Pancreas (tissue), 10 donors: ENCODE measurements around the gene CCDC170. TPM values are rescaled to one million over a fixed set of nuclear protein-coding genes. Genes with fewer than 3 reads are reported as not detected.

Experiments used
- ATAC-seq, 4 donors: fragments of 200-7000 bp; cut with Tn5 transposase; one replicate each; pipeline versions ENCODE4 v1.8.0 to v1.9.1; 2020; ENCODE audit warnings: mild to moderate bottlenecking in 4 of 4, moderate library complexity in 4 of 4
- DNase-seq, 6 donors: peaks; one replicate each; pipeline ENCODE4 v3.0.0-alpha.2; 2020
- FAIRE-seq: peaks from 2 replicates; lab custom pipeline; 2012; peaks lifted over from hg19 to GRCh38; lab: Jason Lieb, UNC
- H3K27ac ChIP-seq, 4 donors: fragments of 200-600 bp; sonication (generic); 1 replicate in 3 of 4; 2 replicates in 1 of 4; pipeline versions ENCODE4 v1.5.0 to v1.8.0; 2020
- H3K27me3 ChIP-seq, 4 donors: fragments of 200-600 bp; one replicate each; pipeline ENCODE4 v1.8.0; 2021
- H3K36me3 ChIP-seq, 3 donors: fragments of 200-600 bp; sonication (generic) in 1 of 3; one replicate each; pipeline versions ENCODE4 v1.5.0 to v1.8.0; 2020 to 2021
- H3K4me1 ChIP-seq, 3 donors: fragments of 200-600 bp; one replicate each; pipeline ENCODE4 v1.8.0; 2021
- H3K4me3 ChIP-seq, 4 donors: fragments of 200-600 bp; sonication (generic) in 2 of 4; one replicate each; pipeline versions ENCODE4 v1.5.0 to v1.8.0; 2020 to 2021
- H3K9me3 ChIP-seq, 4 donors: fragments of 200-600 bp; one replicate each; pipeline ENCODE4 v1.8.0; 2021
- CTCF ChIP-seq, 4 donors: fragments of 200-600 bp; sonication (generic) in 3 of 4; IDR thresholded peaks; one replicate each; pipeline versions ENCODE4 v1.5.0 to v1.8.0; 2021; ENCODE audit warnings: antibody characterized with exemption in 4 of 4
- WGBS, 2 donors: extraction: QIAGEN DNeasy Blood & Tissue Kit; methylation state at CpG; one replicate each; pipeline ENCODE4 v1.1.7; 2013; 5-methylcytosine and 5-hydroxymethylcytosine counted together
- intact Hi-C, 3 donors: fragments of 100-400 bp; cut with DNase I; formaldehyde crosslinking; loops; one replicate each; pipeline versions ENCODE4 v1.11.1 to v1.14.2; 2022
- polyA plus RNA-seq, 2 donors: library from polyadenylated mRNA; stranded (reverse); fragments of 200-250 nt; gene quantifications; one replicate each; pipeline ENCODE4 v1.2.3, GENCODE V29; 2013
- total RNA-seq, 6 donors: library from RNA; stranded (reverse); fragmentation: NEBNext Ultra II Directional in 4 of 6; extraction: Animal tissue kit (Norgen Biotek cat#: 25700) in 4 of 6; gene quantifications; one replicate each; pipeline versions ENCODE4 v1.2.1 to v1.2.4, GENCODE V29; 2021 to 2023
- donor health status: healthy with polysubstance abuse.
- donor health status: DM: no; HTN: no; CAD: no; lungs with moderate emphysema.
- donor health status: DM: no; HTN: no; CAD: no.
- donor health status: control.
- donor health status: control.
- donor health status: Bipolar disorder and iron deficiency.
- donor health status: DM: yes; HTN: yes; CAD: no.
- donor health status: DM: no; HTN: no; CAD: no.
- donor health status: DM: no; HTN: no; CAD: no.
- donor health status: DM: yes; HTN: yes; CAD: no.

The CCDC170 gene
- total and polyA plus RNA-seq, 8 donors: 0.03 to 0.81 (median 0.40) TPM; not detected in 1

DNA sequence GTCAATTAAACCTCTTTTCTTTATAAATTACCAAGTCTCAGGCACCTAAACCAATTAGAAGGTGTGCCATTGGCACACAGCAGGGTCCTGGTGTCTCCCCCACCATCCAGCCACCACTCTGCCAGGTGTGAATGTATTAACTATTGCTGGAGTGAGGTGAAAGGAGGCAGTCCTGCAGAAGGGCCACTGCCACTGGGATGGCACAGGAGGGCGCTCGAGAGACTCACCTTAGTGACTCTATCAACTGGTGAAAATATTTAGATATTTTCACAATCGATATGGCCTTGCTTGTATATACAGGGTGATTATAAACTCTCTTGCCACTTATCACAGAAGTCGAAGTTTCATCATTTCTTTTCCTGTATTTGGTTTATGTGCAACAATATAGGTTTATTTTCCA lies 168.1 kb downstream of the CCDC170 start:
- Histone ChIP-seq H3K27ac (no peak overlapping the region), H3K9me3 (no peaks in the 10 kb centered on the region), H3K4me3 (no peak overlapping the region), H3K4me1 (no peaks in the 10 kb centered on the region), H3K36me3 (no peaks in the 10 kb centered on the region), H3K27me3 (no peaks in the 10 kb centered on the region)
- intact Hi-C loops: no loop called here
- ATAC-seq (no peak), FAIRE-seq (no peak), DNase-seq (no peak)
- TF ChIP-seq CTCF (IDR thresholded peaks at IDR 0.05): no peak
- WGBS, 2 donors: 37 to 43% methylated on average over 4 of the region's 4 CpGs

GRCh38 chr6:151663559-151663958 lies 169.7 kb downstream of the CCDC170 start:
- no peak overlapping the region for H3K27ac ChIP-seq

GRCh38 chr6:151664390-151664789 lies 170.6 kb downstream of the CCDC170 start:
- Histone ChIP-seq H3K4me1 (peaks cover 0 to 5% (median 0%) of the 10 kb centered on the region in 3 donors), H3K27me3 (no peaks in the 10 kb centered on the region), H3K36me3 (no peaks in the 10 kb centered on the region), H3K9me3 (no peaks in the 10 kb centered on the region), H3K27ac (no peak overlapping the region), H3K4me3 (no peak overlapping the region)
- FAIRE-seq: no peak
- intact Hi-C loops: no loop called here
- DNase-seq: no peak
- no peak for ATAC-seq
- no peak for TF ChIP-seq CTCF (IDR thresholded peaks at IDR 0.05)
- WGBS, 2 donors: 38 to 40% methylated on average over 5 of the region's 5 CpGs

More at GRCh38 chr6:151663559-151663958, 169.7 kb downstream of the CCDC170 start:
- no peaks in the 10 kb centered on the region for H3K27me3 ChIP-seq
- H3K9me3 ChIP-seq: no peaks in the 10 kb centered on the region
- ATAC-seq (no peak), DNase-seq (no peak), FAIRE-seq (no peak)
- no peak overlapping the region for H3K4me3 ChIP-seq
- 84 to 97% methylated on average over 2 of the region's 2 CpGs for WGBS, 2 donors
- intact Hi-C loops: no loop called here
- H3K36me3 ChIP-seq: no peaks in the 10 kb centered on the region
- no peak for TF ChIP-seq CTCF (IDR thresholded peaks at IDR 0.05)
- H3K4me1 ChIP-seq: peaks cover 0 to 3% (median 0%) of the 10 kb centered on the region in 3 donors

GRCh38 chr6:151665329-151665728 lies 171.5 kb downstream of the CCDC170 start:
- FAIRE-seq (no peak), DNase-seq (no peak), ATAC-seq (no peak)
- WGBS, 2 donors: 67 to 73% methylated on average over 7 of the region's 7 CpGs
- Histone ChIP-seq H3K9me3 (no peaks in the 10 kb centered on the region), H3K36me3 (no peaks in the 10 kb centered on the region), H3K27me3 (no peaks in the 10 kb centered on the region), H3K4me3 (no peak overlapping the region), H3K27ac (no peak overlapping the region), H3K4me1 (peaks cover 0 to 5% (median 0%) of the 10 kb centered on the region in 3 donors)
- no peak for TF ChIP-seq CTCF (IDR thresholded peaks at IDR 0.05)
- intact Hi-C loops: no loop called here

DNA sequence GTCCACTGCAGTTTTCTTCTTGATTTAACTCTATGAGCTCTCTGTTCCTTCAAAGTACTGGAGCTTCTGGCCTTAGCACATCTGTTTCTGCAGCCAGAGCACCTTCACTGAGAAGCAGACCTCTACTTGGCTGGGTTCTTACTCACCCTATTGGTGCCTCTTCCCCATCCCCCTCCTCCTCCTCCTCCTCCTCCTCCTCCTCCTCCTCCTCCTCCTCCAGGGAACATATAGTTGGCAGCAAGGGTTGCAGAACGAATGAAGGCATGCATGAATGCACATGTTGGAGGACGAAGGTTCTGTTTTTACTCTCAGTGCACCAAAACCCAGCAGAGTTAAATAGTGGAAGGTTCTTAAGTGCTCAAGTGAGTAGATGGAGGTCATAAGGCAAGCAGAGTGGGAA lies 172.7 kb downstream of the CCDC170 start:
- no peak for ATAC-seq
- peaks cover 0 to 5% (median 0%) of the 10 kb centered on the region in 3 donors for H3K4me1 ChIP-seq
- H3K27ac ChIP-seq: no peak overlapping the region
- no peaks in the 10 kb centered on the region for H3K9me3 ChIP-seq
- 64 to 75% methylated on average over 2 of the region's 2 CpGs for WGBS, 2 donors
- H3K4me3 ChIP-seq: no peak overlapping the region
- DNase-seq: no peak
- no peak for FAIRE-seq
- intact Hi-C loops: no loop called here
- TF ChIP-seq CTCF (IDR thresholded peaks at IDR 0.05): no peak
- no peaks in the 10 kb centered on the region for H3K36me3 ChIP-seq
- no peaks in the 10 kb centered on the region for H3K27me3 ChIP-seq
